DMS114 treated with DMSO at 0.1 percent for 48 hours (cell line): ENCODE measurements around the gene PSMC4.

Source experiments
- DNase-seq: peaks from one replicate; lab custom pipeline; 2025; ENCODE audit not compliant: unreplicated experiment; lab: John Stamatoyannopoulos, UW

Gene PSMC4

GRCh38 chr19:39970675-39971379, at the start of gene PSMC4:
TSS of gene PSMC4 (plus strand) at chr19:39971165. CDS start at chr19:39971203, 38 bp downstream.
- DNase-seq: peak; percentile 99

DNA sequence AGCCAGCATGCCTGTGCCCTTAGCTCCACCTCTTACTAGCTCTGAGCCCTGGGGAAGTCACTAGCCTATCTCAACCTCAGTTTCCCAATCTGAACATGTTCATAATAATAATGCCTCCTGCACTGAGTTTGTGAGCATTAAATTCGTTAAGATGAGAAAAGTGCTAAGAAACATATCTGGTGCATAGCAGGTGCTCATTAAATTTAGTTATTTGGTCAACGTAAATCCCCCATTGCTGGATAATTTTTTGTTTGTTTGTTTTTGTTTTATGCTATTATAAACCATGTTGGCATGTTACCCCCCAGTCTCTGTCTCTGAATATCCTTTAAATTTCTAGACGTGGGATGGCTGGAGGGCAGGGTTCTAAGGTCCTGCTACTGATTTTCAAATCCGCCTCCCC, 47.1 kb upstream of the PSMC4 start:
- no peak for DNase-seq

DNA sequence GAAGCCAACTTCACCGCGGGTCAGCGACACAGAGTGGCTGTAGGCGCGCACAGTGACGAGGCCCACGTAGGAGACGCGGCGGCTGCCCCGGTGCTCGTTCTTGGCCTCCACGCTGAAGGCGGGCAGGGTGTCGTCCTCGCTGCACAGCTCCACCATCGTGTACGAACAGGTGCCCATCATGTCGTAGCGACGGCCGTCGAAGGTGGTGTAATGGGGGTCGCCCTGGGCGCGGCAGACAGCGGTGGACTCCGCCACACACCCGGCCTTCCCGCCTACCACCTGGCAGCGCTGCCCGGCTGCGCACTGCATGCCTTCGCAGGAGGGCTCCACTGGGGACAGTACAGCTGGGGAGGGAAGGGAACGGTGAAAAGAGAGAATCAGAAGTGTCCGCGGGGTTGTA, 46.6 kb upstream of the PSMC4 start:
- no peak for DNase-seq

DNA sequence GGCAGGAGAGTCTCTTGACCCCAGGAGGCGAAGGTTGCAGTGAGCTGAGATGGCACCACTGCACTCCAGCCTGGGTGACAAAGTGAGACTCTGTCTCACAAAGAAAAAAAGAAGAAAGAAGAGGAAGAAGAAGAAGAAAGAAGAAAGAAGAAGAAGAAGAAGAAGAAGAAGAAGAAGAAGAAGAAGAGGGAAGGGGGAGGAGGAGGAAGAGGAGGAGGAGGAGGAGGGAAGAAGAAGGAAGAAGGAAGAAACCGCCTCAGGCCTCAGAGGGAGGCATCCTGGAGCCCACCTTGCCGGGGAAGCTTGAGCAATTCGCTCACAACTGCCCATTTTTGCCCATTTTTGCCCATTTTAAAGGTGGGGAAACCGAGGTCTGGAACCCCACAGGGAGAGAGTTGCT, 46.0 kb upstream of the PSMC4 start:
- DNase-seq: no peak

DNA sequence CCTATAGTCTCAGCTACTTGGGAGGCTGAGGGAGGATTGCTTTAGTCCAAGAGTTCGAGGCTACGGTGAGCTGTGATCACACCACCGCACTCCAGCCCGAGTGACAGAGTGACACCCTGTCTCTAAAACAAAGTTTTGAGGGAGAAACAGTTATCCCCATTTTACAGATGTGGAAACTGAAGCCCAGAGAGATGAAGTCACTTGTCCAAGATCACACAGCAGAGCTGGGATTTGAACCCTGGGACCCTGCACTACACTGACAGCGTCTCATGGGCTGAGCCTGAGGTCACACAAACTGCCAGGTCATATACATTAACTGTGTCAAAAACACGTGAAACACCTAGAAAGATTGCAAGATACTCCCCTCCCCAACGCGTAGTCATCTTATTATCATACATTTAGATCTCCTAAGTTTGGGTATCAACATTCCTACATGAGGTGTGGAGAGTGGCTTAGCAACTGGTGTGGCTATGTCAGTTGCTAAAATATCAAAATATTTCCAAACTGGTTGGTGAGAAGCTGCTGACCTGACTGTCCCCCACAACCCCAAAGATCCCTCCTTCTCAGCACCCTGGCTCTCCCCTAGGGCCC, 44.7 kb upstream of the PSMC4 start:
- no peak for DNase-seq

GRCh38 chr19:39927076-39927475, 43.9 kb upstream of the PSMC4 start:
- DNase-seq: no peak

- no peak for DNase-seq
Measured at GRCh38 chr19:39927524-39928356, 43.2 kb upstream of the PSMC4 start.

DNA sequence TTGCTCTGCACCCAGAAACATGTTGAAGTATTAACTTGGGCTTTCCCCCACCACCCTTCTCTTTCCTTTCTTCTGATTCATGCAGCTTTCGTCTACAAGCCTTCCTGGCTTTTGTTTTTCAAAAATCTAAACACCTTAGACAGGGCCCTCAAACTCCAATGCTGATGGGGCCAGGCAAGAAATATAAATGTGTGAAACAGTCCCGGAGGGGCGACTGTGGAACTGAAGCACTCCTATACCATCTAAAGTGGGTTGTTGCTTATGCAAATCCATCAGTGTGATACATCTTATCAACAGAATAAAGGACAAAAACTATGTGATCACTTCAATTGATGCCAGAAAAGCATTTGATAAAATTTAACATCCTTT, 42.6 kb upstream of the PSMC4 start:
- DNase-seq: no peak

GRCh38 chr19:39929750-39930149, 41.2 kb upstream of the PSMC4 start:
- no peak for DNase-seq

GRCh38 chr19:39934584-39935363, 36.2 kb upstream of the PSMC4 start, which contains the start of gene FCGBP:
TSS of gene FCGBP (minus strand) at chr19:39934634.
- DNase-seq: no peak

DNA sequence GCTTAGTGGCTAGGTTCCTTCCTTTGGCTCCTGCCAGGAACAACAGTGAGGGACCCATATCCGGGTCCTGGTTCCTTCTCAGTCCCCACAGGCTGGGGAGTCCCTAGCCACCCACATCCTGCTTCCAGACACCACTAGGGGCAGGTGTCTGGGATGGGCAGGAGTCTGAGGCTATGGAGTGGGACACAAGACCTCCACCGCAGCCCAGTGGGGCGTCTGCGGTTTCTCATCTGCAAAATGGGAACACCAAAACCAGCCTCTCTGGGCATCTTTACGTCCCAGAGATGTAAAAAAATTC, 35.7 kb upstream of the PSMC4 start:
- no peak for DNase-seq

DNA sequence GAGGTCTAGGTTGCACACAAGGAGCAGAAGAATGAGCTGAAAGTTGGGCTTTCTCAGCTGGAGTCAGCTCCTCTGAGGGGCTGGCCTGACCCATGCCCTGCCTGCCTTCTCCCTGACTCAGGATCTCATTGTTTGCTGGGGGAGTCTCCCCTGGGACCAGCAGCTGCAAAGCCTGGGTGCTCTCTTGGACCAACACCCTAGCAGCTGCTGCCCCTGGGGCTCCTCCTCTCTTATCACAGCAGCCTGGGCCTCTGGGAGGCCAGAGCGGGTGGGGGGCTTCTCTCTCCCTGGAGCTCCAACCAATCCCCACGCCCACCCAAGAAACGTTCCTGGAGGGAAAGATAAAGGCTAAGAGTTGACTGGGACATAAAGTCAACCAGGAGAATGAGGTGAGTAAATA, 34.9 kb upstream of the PSMC4 start:
- DNase-seq: no peak

- no peak for DNase-seq
Measured at GRCh38 chr19:39936622-39937021, 34.3 kb upstream of the PSMC4 start.

- no peak for DNase-seq
Measured at GRCh38 chr19:39937094-39937720, 33.8 kb upstream of the PSMC4 start.

DNA sequence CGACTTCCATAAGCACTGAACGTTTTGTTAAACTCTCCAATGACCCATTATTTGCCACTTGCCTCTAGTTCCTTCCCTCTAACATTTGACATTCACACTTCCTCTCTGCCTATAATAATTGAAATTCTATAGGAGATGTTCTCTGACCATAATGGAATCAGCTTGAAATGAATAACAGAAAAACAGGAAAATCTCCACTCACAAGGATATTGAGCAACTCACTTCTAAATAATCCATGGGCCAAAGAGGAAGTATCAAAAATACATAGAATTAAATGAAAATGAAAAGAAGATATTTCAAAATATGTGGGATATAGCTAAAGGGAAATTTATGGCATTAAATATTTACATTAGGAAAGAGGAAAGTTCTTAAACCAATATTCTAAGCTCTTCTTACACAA, 33.2 kb upstream of the PSMC4 start:
- no peak for DNase-seq

DNA sequence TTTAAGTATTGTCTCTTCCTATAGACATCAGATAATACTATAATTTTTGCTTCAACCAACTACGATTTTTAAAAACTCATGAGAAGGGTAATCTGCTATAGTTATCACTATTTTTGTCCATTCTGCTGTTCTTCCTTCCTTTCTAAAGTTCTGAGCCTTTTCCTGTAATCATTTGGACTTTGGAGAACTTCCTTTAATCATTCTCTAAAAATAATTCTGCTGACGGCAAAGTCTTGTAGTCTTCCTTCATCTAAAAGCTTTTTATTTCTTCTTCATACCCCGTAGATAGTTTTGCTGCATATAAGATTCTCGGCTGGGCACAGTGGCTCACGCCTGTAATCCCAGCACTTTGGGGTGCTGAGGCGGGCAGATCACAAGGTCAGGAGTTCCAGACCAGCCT, 31.4 kb upstream of the PSMC4 start:
- DNase-seq: no peak

DNA sequence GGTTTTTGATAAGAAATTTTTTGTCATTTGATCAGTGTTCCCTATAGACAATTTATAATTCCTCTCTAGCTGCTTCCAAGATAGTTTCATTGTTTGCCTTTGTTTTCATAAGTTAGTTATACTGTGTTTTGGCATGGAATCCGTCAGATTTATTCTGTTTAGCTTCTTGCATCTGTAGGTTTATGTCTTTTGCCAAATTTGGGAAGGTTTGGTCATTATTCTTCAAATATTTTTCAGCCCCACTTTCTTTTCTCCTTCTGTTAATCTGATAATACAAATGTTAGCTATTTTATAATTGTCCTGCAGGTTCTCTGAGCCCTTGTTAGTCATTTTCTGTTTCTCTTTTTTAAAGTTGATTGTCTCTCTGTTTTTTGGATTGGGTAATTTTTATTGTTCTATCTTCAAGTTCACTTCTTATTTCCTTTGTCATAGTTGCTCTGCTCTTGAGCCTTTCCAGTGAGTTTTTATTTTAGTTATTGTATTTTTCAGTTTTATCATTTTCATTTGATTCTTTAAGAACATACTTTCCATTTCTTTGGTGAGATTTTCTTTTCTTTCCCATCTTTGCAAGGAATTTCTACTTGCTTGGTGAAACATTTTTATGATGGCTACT, 30.6 kb upstream of the PSMC4 start:
- no peak for DNase-seq

GRCh38 chr19:39941151-39941550, 29.8 kb upstream of the PSMC4 start:
- DNase-seq: no peak

GRCh38 chr19:39941615-39942365, 29.2 kb upstream of the PSMC4 start:
- DNase-seq: no peak

DNA sequence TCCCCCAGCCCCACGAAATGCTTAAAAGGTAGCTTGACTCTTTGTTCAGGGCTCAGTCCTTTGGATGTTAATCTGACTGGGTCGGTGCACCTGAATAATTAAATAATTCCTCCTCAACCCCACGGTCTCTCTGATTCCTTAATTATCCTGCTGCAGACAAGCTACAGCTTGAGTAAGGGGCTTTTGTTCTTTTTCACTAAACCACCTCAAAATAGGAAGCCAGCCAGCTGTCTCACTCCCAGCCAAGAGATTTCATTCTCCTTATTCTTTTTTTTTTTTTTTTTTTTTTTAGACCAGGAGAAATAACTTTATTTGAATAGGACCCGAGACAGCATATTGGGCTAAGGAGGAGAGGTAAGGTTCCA, 28.6 kb upstream of the PSMC4 start:
- DNase-seq: no peak
